Measurements from ENCODE around the gene BLNK. TPM values are rescaled to one million over a fixed set of nuclear protein-coding genes. Genes with fewer than 3 reads are reported as not detected.

The BLNK gene
- total RNA-seq, 1 donor from 2014 or later = 11.2 TPM

- H3K27me3 ChIP-seq (ENCODE audit: low read depth) = no peaks in the 10 kb centered on the region
- no peak overlapping the region for H3K4me3 ChIP-seq
- no peaks in the 10 kb centered on the region for H3K4me1 ChIP-seq
- H3K36me3 ChIP-seq = no peaks in the 10 kb centered on the region
- ATAC-seq = peak; percentile 70 to 91
- intact Hi-C loops (cut with DNase I) = loop anchor here (5.0 kb wide), 1 partner anchor 61 kb away; no protein-coding TSS in a partner anchor
- H3K27ac ChIP-seq = no peak overlapping the region
- DNase-seq = no peak
- H3K9me3 ChIP-seq = no peaks in the 10 kb centered on the region
- TF ChIP-seq CTCF (IDR thresholded peaks at IDR 0.05) = peak; percentile 66
Observed at GRCh38 chr10:96292971-96293920, 21.9 kb upstream of the BLNK start.

GRCh38 chr10:96290368-96291133 is 19.2 kb upstream of the BLNK start:
- Histone ChIP-seq H3K4me1 (peaks cover 9% of the 10 kb centered on the region), H3K27me3 (ENCODE audit: low read depth) (no peaks in the 10 kb centered on the region), H3K36me3 (no peaks in the 10 kb centered on the region), H3K9me3 (no peaks in the 10 kb centered on the region), H3K27ac (no peak overlapping the region), H3K4me3 (no peak overlapping the region)
- no peak for ATAC-seq
- intact Hi-C loops (cut with DNase I) = loop anchor here (5.0 kb wide), 1 partner anchor 58 kb away; no protein-coding TSS in a partner anchor
- no peak for DNase-seq
- no peak for TF ChIP-seq CTCF (IDR thresholded peaks at IDR 0.05)

GRCh38 chr10:96289218-96289910 is 18.0 kb upstream of the BLNK start:
- no peak for DNase-seq
- Histone ChIP-seq H3K9me3 (no peaks in the 10 kb centered on the region), H3K27me3 (ENCODE audit: low read depth) (no peaks in the 10 kb centered on the region), H3K27ac (no peak overlapping the region), H3K4me1 (peaks cover 9% of the 10 kb centered on the region), H3K4me3 (no peak overlapping the region), H3K36me3 (no peaks in the 10 kb centered on the region)
- intact Hi-C loops (cut with DNase I) = no loop called here
- no peak for ATAC-seq
- TF ChIP-seq CTCF (IDR thresholded peaks at IDR 0.05) = no peak

- no peak for ATAC-seq
- Histone ChIP-seq H3K4me3 (no peak overlapping the region), H3K27ac (no peak overlapping the region)
Observed at GRCh38 chr10:96288151-96288621, 16.8 kb upstream of the BLNK start.

More at GRCh38 chr10:96288151-96288621, 16.8 kb upstream of the BLNK start:
- TF ChIP-seq CTCF (IDR thresholded peaks at IDR 0.05) = no peak
- intact Hi-C loops (cut with DNase I) = no loop called here
- Histone ChIP-seq H3K4me1 (peaks cover 9% of the 10 kb centered on the region), H3K9me3 (no peaks in the 10 kb centered on the region), H3K36me3 (no peaks in the 10 kb centered on the region), H3K27me3 (ENCODE audit: low read depth) (no peaks in the 10 kb centered on the region)
- DNase-seq = no peak

Measured in lower lobe of right lung (tissue), 2 donors.